GM12864 (cell line): ENCODE data around the gene FGFR3.

Experiments
- DNase-seq: peaks from one replicate; pipeline ENCODE4 v3.0.0-alpha.2; 2011; ENCODE audit warnings: low read depth
- H3K4me3 ChIP-seq: 2 replicates; pipeline ENCODE4 v1.5.1; 2011; ENCODE audit warnings: mild to moderate bottlenecking, low read depth, low read length, control low read depth
- CTCF ChIP-seq: IDR thresholded peaks from 2 replicates; pipeline ENCODE4 v1.5.1; 2011; ENCODE audit warnings: low read depth, mild to moderate bottlenecking, moderate library complexity, low read length, control low read depth, inconsistent platforms; ENCODE audit errors: missing control alignments

FGFR3 gene

DNA sequence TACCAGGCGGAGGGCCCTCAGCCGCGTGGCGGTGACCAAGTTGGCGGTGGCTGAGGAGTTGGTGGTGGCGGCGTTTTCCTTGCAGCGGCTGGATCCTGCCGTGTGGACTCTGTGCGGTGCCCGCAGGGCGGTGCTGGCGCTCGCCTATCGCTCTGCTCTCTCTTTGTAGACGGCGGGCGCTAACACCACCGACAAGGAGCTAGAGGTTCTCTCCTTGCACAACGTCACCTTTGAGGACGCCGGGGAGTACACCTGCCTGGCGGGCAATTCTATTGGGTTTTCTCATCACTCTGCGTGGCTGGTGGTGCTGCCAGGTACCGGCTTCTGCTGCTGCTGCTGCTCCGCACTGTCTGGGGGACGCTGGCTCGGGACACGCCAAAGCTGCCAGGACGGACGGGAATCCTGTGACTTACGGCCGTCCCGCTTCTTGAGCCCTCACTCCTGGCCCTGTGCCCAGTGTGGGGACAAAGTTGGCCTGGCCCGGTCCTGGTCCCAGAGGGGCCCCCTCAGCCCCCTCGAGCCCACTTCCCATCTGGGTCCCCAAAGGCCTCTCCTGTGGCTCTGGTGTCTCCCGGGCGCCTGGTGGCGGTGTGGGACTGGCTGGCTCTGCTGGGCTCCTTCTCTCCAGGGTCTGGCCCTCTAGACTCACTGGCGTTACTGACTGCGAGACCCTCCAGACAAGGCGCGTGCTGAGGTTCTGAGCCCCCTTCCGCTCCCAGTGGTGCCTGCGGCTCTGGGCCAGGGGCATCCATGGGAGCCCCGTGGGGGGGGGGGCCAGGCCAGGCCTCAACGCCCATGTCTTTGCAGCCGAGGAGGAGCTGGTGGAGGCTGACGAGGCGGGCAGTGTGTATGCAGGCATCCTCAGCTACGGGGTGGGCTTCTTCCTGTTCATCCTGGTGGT lies 10.7 kb downstream of the FGFR3 start:
- DNase-seq = no peak
- H3K4me3 ChIP-seq = no peak overlapping the region
- no peak for TF ChIP-seq CTCF

- no peak for TF ChIP-seq CTCF
Measured at GRCh38 chr4:1804638-1805492, 11.8 kb downstream of the FGFR3 start.

DNA sequence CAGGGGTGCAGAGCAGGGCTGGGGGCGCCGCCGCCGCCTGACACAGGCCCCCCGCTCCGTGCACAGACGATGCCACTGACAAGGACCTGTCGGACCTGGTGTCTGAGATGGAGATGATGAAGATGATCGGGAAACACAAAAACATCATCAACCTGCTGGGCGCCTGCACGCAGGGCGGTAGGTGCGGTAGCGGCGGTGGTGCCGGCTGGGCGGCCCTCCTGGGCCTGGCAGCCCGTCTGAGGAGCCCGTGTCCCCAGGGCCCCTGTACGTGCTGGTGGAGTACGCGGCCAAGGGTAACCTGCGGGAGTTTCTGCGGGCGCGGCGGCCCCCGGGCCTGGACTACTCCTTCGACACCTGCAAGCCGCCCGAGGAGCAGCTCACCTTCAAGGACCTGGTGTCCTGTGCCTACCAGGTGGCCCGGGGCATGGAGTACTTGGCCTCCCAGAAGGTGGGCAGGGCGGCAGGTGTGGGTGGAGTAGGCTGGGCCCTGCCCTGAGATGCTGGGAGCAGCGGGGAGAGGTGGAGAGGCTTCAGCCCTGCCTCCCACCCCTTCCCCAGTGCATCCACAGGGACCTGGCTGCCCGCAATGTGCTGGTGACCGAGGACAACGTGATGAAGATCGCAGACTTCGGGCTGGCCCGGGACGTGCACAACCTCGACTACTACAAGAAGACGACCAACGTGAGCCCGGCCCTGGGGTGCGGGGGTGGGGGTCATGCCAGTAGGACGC lies 12.6 kb downstream of the FGFR3 start:
- TF ChIP-seq CTCF = no peak
- H3K4me3 ChIP-seq = no peak overlapping the region
- no peak for DNase-seq

More at GRCh38 chr4:1804638-1805492, 11.8 kb downstream of the FGFR3 start:
- H3K4me3 ChIP-seq = no peak overlapping the region
- no peak for DNase-seq

DNA sequence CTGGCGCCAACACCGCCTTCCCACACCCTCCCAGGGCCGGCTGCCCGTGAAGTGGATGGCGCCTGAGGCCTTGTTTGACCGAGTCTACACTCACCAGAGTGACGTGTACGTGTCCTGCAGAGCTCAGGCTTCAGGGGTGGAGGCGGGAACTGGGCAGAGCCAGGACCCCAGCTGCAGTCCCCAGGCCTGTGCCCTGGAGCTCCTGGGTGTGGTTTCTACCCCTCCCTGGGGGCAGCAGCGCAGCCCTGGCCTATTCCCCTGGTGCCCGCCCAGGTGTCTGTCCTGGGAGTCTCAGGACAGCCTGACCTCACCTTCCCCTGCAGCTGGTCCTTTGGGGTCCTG lies 13.1 kb downstream of the FGFR3 start:
- TF ChIP-seq CTCF = no peak

GRCh38 chr4:1806596-1807331 lies 13.7 kb downstream of the FGFR3 start:
- no peak for TF ChIP-seq CTCF
- H3K4me3 ChIP-seq = no peak overlapping the region
- no peak for DNase-seq

More for the DNA sequence above, 13.1 kb downstream of the FGFR3 start:
- H3K4me3 ChIP-seq = no peak overlapping the region
- DNase-seq = no peak

DNA sequence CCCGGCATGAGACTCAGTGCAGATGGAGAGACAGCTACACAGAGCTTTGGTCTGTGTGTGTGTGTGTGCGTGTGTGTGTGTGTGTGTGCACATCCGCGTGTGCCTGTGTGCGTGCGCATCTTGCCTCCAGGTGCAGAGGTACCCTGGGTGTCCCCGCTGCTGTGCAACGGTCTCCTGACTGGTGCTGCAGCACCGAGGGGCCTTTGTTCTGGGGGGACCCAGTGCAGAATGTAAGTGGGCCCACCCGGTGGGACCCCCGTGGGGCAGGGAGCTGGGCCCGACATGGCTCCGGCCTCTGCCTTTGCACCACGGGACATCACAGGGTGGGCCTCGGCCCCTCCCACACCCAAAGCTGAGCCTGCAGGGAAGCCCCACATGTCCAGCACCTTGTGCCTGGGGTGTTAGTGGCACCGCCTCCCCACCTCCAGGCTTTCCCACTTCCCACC lies 14.3 kb downstream of the FGFR3 start:
- no peak for DNase-seq
- no peak for TF ChIP-seq CTCF
- no peak overlapping the region for H3K4me3 ChIP-seq
